ENCODE data around the gene PLSCR2.

GRCh38 chr3:146493221-146493620 is 23.9 kb upstream of the PLSCR2 start:
- TF ChIP-seq CTCF (IDR thresholded peaks at IDR 0.05; ENCODE audit: low read depth, low read length): no peak
- no peak for TF ChIP-seq MAX (IDR thresholded peaks at IDR 0.05; ENCODE audit: low read depth, low read length)
- no peak for TF ChIP-seq POLR2A (IDR thresholded peaks at IDR 0.05; ENCODE audit: extremely low read depth, insufficient read length)

Data from NB4 (cell line).